Skeletal muscle tissue (tissue), 4 donors: ENCODE data around the gene PTPRM. TPM values are rescaled to one million over a fixed set of nuclear protein-coding genes. Genes with fewer than 3 reads are reported as not detected.

Source experiments
- H3K27ac ChIP-seq: one replicate; pipeline ENCODE4 v1.7.0; 2013; ENCODE audit warnings: mild to moderate bottlenecking, low read depth, low read length, inconsistent platforms
- H3K27me3 ChIP-seq, 3 donors: one replicate each; pipeline ENCODE4 v1.7.0; 2013; ENCODE audit warnings: low read length in 3 of 3; ENCODE audit not compliant: control insufficient read depth in 3 of 3, insufficient read depth in 3 of 3
- H3K36me3 ChIP-seq, 3 donors: one replicate each; pipeline ENCODE4 v1.7.0; 2013; ENCODE audit warnings: low read length in 3 of 3; ENCODE audit not compliant: control insufficient read depth in 3 of 3, insufficient read depth in 3 of 3
- H3K4me1 ChIP-seq, 3 donors: one replicate each; pipeline ENCODE4 v1.7.0; 2013; ENCODE audit warnings: low read length in 3 of 3, mild to moderate bottlenecking in 3 of 3; ENCODE audit not compliant: control insufficient read depth in 3 of 3, insufficient read depth in 3 of 3
- H3K4me3 ChIP-seq, 3 donors: one replicate each; pipeline ENCODE4 v1.7.0; 2013; ENCODE audit warnings: low read length in 3 of 3
- H3K9ac ChIP-seq, 3 donors: one replicate each; pipeline ENCODE4 v1.7.0; 2013; ENCODE audit warnings: low read length in 3 of 3, mild to moderate bottlenecking in 3 of 3, moderate library complexity in 2 of 3, low read depth in 1 of 3
- H3K9me3 ChIP-seq, 3 donors: one replicate each; pipeline ENCODE4 v1.7.0; 2013; ENCODE audit warnings: low read length in 3 of 3; ENCODE audit not compliant: control insufficient read depth in 3 of 3
- total RNA-seq: library from RNA; depleted of rRNA; stranded (reverse); fragments of >200 nt; gene quantifications from one replicate; pipeline ENCODE4 v1.2.3, GENCODE V29; 2014
- donor health status: Osteomylitis.

Gene PTPRM
- total RNA-seq, 1 donor from 2014 or later, result 68.9 TPM

GRCh38 chr18:8328126-8328525, 761.0 kb downstream of the PTPRM start:
- H3K27ac ChIP-seq, result no peak overlapping the region
- no peak overlapping the region for H3K4me3 ChIP-seq
- H3K36me3 ChIP-seq, result no peaks in the 10 kb centered on the region
- H3K4me1 ChIP-seq, result peaks cover 4 to 19% (median 13%) of the 10 kb centered on the region in 3 donors
- H3K27me3 ChIP-seq, result no peaks in the 10 kb centered on the region
- H3K9me3 ChIP-seq, result no peaks in the 10 kb centered on the region
- H3K9ac ChIP-seq, result no peak overlapping the region

GRCh38 chr18:8329186-8329771, 762.2 kb downstream of the PTPRM start:
- Histone ChIP-seq H3K9ac (no peak overlapping the region), H3K27ac (no peak overlapping the region), H3K4me1 (peaks cover 4 to 19% (median 13%) of the 10 kb centered on the region in 3 donors), H3K36me3 (no peaks in the 10 kb centered on the region), H3K27me3 (no peaks in the 10 kb centered on the region), H3K4me3 (no peak overlapping the region), H3K9me3 (no peaks in the 10 kb centered on the region)

- peaks cover 4 to 19% (median 13%) of the 10 kb centered on the region in 3 donors for H3K4me1 ChIP-seq
- no peak overlapping the region for H3K9ac ChIP-seq
- H3K27ac ChIP-seq, result no peak overlapping the region
- no peak overlapping the region for H3K4me3 ChIP-seq
- no peaks in the 10 kb centered on the region for H3K27me3 ChIP-seq
- no peaks in the 10 kb centered on the region for H3K9me3 ChIP-seq
- no peaks in the 10 kb centered on the region for H3K36me3 ChIP-seq
Observed at GRCh38 chr18:8330575-8330974, 763.5 kb downstream of the PTPRM start.

GRCh38 chr18:8332286-8332685, 765.2 kb downstream of the PTPRM start:
- no peaks in the 10 kb centered on the region for H3K27me3 ChIP-seq
- no peaks in the 10 kb centered on the region for H3K9me3 ChIP-seq
- no peaks in the 10 kb centered on the region for H3K36me3 ChIP-seq
- H3K4me1 ChIP-seq, result peaks cover 4 to 14% (median 9%) of the 10 kb centered on the region in 3 donors
- no peak overlapping the region for H3K9ac ChIP-seq
- no peak overlapping the region for H3K4me3 ChIP-seq
- no peak overlapping the region for H3K27ac ChIP-seq

- Histone ChIP-seq H3K9me3 (no peaks in the 10 kb centered on the region), H3K9ac (no peak overlapping the region), H3K27ac (no peak overlapping the region), H3K4me3 (no peak overlapping the region), H3K36me3 (no peaks in the 10 kb centered on the region), H3K4me1 (peaks cover 0 to 5% (median 3%) of the 10 kb centered on the region in 3 donors), H3K27me3 (no peaks in the 10 kb centered on the region)
Observed at GRCh38 chr18:8333961-8334360, 766.8 kb downstream of the PTPRM start.

GRCh38 chr18:8337211-8337610, 770.1 kb downstream of the PTPRM start:
- Histone ChIP-seq H3K9ac (no peak overlapping the region), H3K9me3 (no peaks in the 10 kb centered on the region), H3K27ac (no peak overlapping the region), H3K4me3 (no peak overlapping the region), H3K27me3 (no peaks in the 10 kb centered on the region), H3K4me1 (no peaks in the 10 kb centered on the region), H3K36me3 (no peaks in the 10 kb centered on the region)

GRCh38 chr18:8339210-8339609, 772.1 kb downstream of the PTPRM start:
- peaks cover 0 to 4% (median 3%) of the 10 kb centered on the region in 3 donors for H3K36me3 ChIP-seq
- no peaks in the 10 kb centered on the region for H3K27me3 ChIP-seq
- no peaks in the 10 kb centered on the region for H3K9me3 ChIP-seq
- no peaks in the 10 kb centered on the region for H3K4me1 ChIP-seq
- H3K27ac ChIP-seq, result no peak overlapping the region
- H3K4me3 ChIP-seq, result no peak overlapping the region
- H3K9ac ChIP-seq, result no peak overlapping the region

GRCh38 chr18:8339952-8340351, 772.8 kb downstream of the PTPRM start:
- H3K4me3 ChIP-seq, result no peak overlapping the region
- no peaks in the 10 kb centered on the region for H3K4me1 ChIP-seq
- H3K36me3 ChIP-seq, result peaks cover 0 to 4% (median 3%) of the 10 kb centered on the region in 3 donors
- H3K9ac ChIP-seq, result no peak overlapping the region
- H3K27me3 ChIP-seq, result no peaks in the 10 kb centered on the region
- no peaks in the 10 kb centered on the region for H3K9me3 ChIP-seq
- H3K27ac ChIP-seq, result no peak overlapping the region

- Histone ChIP-seq H3K9ac (no peak overlapping the region), H3K36me3 (peaks cover 0 to 8% (median 3%) of the 10 kb centered on the region in 3 donors), H3K9me3 (no peaks in the 10 kb centered on the region), H3K4me3 (no peak overlapping the region), H3K27me3 (no peaks in the 10 kb centered on the region), H3K4me1 (no peaks in the 10 kb centered on the region), H3K27ac (no peak overlapping the region)
Observed at GRCh38 chr18:8341481-8342230, 774.5 kb downstream of the PTPRM start.

- Histone ChIP-seq H3K27ac (no peak overlapping the region), H3K4me1 (no peaks in the 10 kb centered on the region), H3K4me3 (no peak overlapping the region), H3K36me3 (peaks cover 0 to 7% (median 5%) of the 10 kb centered on the region in 3 donors), H3K27me3 (no peaks in the 10 kb centered on the region), H3K9ac (no peak overlapping the region), H3K9me3 (no peaks in the 10 kb centered on the region)
Observed at GRCh38 chr18:8348051-8348720, 781.1 kb downstream of the PTPRM start.
